ENCODE results near the gene EYA2. TPM values are rescaled to one million over a fixed set of nuclear protein-coding genes. Genes with fewer than 3 reads are reported as not detected.

Gene EYA2
- total RNA-seq, 1 donor from 2014 or later = 0.40 TPM

Small RNAs within 50 kb of the gene (microRNA-seq; reads per million reads assigned to microRNA genes)
- not detected for gene MIR3616

Other genes starting within 250 kb of the EYA2 start
- 0.57 TPM for gene SLC13A3, start 243.4 kb upstream of the EYA2 start, total RNA-seq
- gene TP53RK, start 205.4 kb upstream of the EYA2 start, total RNA-seq = 6.4 TPM
- gene SLC2A10, start 185.2 kb upstream of the EYA2 start, total RNA-seq = 2.7 TPM

Measured in cardiac septum (tissue), 1 donor.